OCI-LY7 (cell line): ENCODE data around the gene OR7C2. TPM values are rescaled to one million over a fixed set of nuclear protein-coding genes. Genes with fewer than 3 reads are reported as not detected.

Experiments used
- BruUV-seq: library from RNA; stranded (reverse); fragments of 400-500 nt; replicated peaks from 2 replicates; lab custom pipeline; 2021; lab: Mats Ljungman, UMichigan
- CTCF ChIA-PET: fragments of 300-600 bp; sonication (Branson Sonifier 250); formaldehyde crosslinking; loops from one replicate; lab custom pipeline; 2022; ENCODE audit warnings: antibody characterized with exemption; ENCODE audit not compliant: unreplicated experiment; lab: Charles Lee
- POLR2A ChIA-PET: fragments of 300-600 bp; sonication (Branson Sonifier 250); formaldehyde crosslinking; loops from one replicate; lab custom pipeline; 2022; ENCODE audit warnings: antibody characterized with exemption; lab: Charles Lee
- DNase-seq: peaks from one replicate; pipeline ENCODE4 v3.0.0-alpha.2; 2015; ENCODE audit warnings: low spot score
- H2AFZ ChIP-seq: fragments of 200-600 bp; sonication (generic), shearing (Covaris generic); 2 replicates; pipeline ENCODE4 v1.6.1; 2014; ENCODE audit warnings: mild to moderate bottlenecking, antibody characterized with exemption, low read length, moderate library complexity
- H3K27ac ChIP-seq: fragments of 200-600 bp; sonication (generic); 2 replicates; pipeline ENCODE4 v1.5.1; 2014; ENCODE audit warnings: mixed run types, low read depth, mild to moderate bottlenecking, moderate library complexity, low read length, inconsistent platforms; ENCODE audit not compliant: poor library complexity, severe bottlenecking
- H3K36me3 ChIP-seq: fragments of 200-600 bp; sonication (generic); 2 replicates; pipeline ENCODE4 v1.6.1; 2014; ENCODE audit warnings: mild to moderate bottlenecking, antibody characterized with exemption, low read length, moderate library complexity, mixed read lengths; ENCODE audit not compliant: insufficient read depth
- H3K4me1 ChIP-seq: fragments of 200-600 bp; sonication (generic); 2 replicates; pipeline ENCODE4 v1.5.1; 2014; ENCODE audit warnings: mild to moderate bottlenecking, low read length; ENCODE audit not compliant: insufficient read depth, poor library complexity, severe bottlenecking
- H3K4me2 ChIP-seq: fragments of 200-600 bp; sonication (generic); 2 replicates; pipeline ENCODE4 v1.6.1; 2014; ENCODE audit warnings: mild to moderate bottlenecking, low read length
- H3K4me3 ChIP-seq: fragments of 200-600 bp; sonication (generic); 2 replicates; pipeline ENCODE4 v1.5.1; 2014; ENCODE audit warnings: mild to moderate bottlenecking, low read depth, low read length; ENCODE audit not compliant: poor library complexity, severe bottlenecking
- H3K79me2 ChIP-seq: fragments of 200-600 bp; sonication (generic); 2 replicates; pipeline ENCODE4 v1.6.1; 2016; ENCODE audit warnings: low read depth, mild to moderate bottlenecking, low read length, moderate library complexity, mixed read lengths; ENCODE audit not compliant: insufficient read depth
- H3K9me2 ChIP-seq: fragments of 200-600 bp; sonication (generic); 2 replicates; pipeline ENCODE4 v1.6.1; 2016; ENCODE audit warnings: mild to moderate bottlenecking, low read length, mixed read lengths; ENCODE audit not compliant: insufficient read depth
- H3K9me3 ChIP-seq: fragments of 200-600 bp; sonication (generic); 2 replicates; pipeline ENCODE4 v1.6.1; 2014; ENCODE audit warnings: mild to moderate bottlenecking, mixed run types, low read length, mixed read lengths
- H4K20me1 ChIP-seq: fragments of 200-600 bp; sonication (generic); 2 replicates; pipeline ENCODE4 v1.6.1; 2014; ENCODE audit warnings: mild to moderate bottlenecking, antibody characterized with exemption, low read length, moderate library complexity, mixed read lengths; ENCODE audit not compliant: insufficient read depth
- EZH2phosphoT487 ChIP-seq: fragments of 200-600 bp; sonication (generic); IDR thresholded peaks from 2 replicates; pipeline ENCODE4 v1.6.1; 2018; ENCODE audit warnings: low read depth, borderline replicate concordance, mild to moderate bottlenecking, mixed run types, antibody characterized with exemption, low read length, moderate library complexity, mixed read lengths
- intact Hi-C: fragments of 100-400 bp; cut with micrococcal nuclease; formaldehyde crosslinking; loops from one replicate; pipeline ENCODE4 v1.10.0; 2022; ENCODE audit not compliant: unreplicated experiment
- total RNA-seq, 2 experiments: library from RNA; depleted of rRNA in 1 of 2; stranded (reverse); fragments of >200 nt in 1 of 2; shearing (Covaris generic) in 1 of 2; gene quantifications; 2 replicates each; pipeline ENCODE4 v1.2.3, GENCODE V29; 2014 to 2022
- TF ChIP-seq, protein P1 (sequence below): fragments of 200-600 bp; sonication (generic); conservative IDR thresholded peaks from 2 replicates; pipeline ENCODE4 v1.5.1; 2014; ENCODE audit warnings: mild to moderate bottlenecking, antibody characterized with exemption, low read length, moderate library complexity, mixed read lengths

Gene OR7C2
- total RNA-seq, 2 experiments from 2014 or later = not detected

DNA sequence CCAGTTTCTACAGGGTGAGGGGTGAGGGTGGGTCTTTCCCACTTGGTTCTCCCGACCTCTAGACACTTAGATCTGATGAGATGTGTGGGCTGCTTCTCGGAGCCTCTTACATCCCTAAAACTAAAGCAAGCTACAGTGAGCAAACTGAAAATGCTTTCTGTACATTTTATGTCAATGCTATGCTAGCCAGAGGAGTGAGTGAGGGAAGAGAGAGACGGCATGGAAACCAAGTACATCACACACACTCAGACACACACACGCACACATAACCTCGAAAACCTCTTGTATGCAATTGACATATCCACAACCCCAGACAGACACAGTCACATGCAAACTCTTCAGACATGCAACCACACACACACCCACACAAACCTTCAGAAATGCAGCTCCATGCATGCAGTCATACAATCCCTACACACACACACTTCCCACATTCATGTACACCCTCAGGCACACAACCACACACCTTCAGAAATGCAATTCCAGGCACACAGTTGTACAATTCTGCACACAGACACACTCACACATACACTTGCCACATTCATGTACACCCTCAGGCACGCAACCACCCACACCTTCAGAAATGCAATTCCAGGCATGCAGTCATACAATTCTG, 37.0 kb downstream of the OR7C2 start:
- Histone ChIP-seq H3K9me3 (no peaks in the 10 kb centered on the region), H2AFZ (no peak overlapping the region), H3K4me3 (no peak overlapping the region), H3K4me1 (no peaks in the 10 kb centered on the region), H3K79me2 (no peaks in the 10 kb centered on the region), H3K27ac (no peak overlapping the region), H4K20me1 (no peaks in the 10 kb centered on the region), H3K4me2 (no peak overlapping the region), H3K9me2 (no peaks in the 10 kb centered on the region), H3K36me3 (no peaks in the 10 kb centered on the region)
- DNase-seq = no peak
- BruUV-seq = no TSS peak
- TF ChIP-seq, protein P1, sequence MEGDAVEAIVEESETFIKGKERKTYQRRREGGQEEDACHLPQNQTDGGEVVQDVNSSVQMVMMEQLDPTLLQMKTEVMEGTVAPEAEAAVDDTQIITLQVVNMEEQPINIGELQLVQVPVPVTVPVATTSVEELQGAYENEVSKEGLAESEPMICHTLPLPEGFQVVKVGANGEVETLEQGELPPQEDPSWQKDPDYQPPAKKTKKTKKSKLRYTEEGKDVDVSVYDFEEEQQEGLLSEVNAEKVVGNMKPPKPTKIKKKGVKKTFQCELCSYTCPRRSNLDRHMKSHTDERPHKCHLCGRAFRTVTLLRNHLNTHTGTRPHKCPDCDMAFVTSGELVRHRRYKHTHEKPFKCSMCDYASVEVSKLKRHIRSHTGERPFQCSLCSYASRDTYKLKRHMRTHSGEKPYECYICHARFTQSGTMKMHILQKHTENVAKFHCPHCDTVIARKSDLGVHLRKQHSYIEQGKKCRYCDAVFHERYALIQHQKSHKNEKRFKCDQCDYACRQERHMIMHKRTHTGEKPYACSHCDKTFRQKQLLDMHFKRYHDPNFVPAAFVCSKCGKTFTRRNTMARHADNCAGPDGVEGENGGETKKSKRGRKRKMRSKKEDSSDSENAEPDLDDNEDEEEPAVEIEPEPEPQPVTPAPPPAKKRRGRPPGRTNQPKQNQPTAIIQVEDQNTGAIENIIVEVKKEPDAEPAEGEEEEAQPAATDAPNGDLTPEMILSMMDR = no peak
- TF ChIP-seq EZH2phosphoT487 = no peak
- CTCF ChIA-PET = no interaction called here
- intact Hi-C loops = no loop called here
- POLR2A ChIA-PET = no interaction called here

DNA sequence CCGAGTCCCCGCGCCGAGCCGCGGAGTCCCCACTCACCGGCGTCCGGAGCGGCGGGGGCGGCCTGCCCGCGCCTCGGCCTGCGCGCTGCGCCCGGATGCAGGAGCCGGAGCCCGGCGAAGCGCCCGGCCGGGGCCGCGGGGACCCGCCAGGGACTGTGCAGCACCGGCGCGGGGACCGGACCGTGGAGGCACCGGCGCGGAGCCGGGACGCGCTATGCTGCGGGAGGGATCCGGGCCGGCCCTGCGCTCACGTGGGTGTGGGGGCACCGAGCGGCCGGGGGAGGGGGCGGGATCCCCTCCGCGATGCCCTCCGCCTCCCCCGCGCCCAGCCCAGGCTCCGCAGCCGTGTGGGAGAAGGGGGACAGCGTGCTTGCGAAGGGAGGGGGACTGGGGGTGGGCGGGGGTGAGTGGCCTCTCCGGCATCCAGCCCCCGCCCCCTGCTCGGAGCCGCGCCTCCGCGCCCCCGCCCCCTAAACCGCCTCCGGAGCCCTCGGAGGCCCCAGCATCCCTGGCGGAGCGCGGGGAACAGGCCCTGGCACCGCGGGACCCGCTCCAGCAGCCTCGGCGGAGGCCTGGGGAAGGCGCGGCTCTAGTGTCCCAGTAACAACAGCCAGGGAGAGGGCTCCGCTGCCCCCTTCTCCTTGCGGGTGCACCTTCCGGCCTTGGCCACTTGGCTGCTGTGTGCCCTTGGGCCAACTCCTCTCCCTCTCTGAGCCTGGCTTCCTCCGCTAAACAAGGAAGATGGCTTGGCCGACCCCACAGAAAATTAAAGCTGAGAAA, 38.4 kb downstream of the OR7C2 start, which contains the start of gene SLC1A6:
TSS of gene SLC1A6 (minus strand) at position 389 of the 780 bp plus-strand sequence. CDS start 6,954 bp downstream, outside the sequence.
- H4K20me1 ChIP-seq = no peaks in the 10 kb centered on the region
- no peak for TF ChIP-seq EZH2phosphoT487
- TF ChIP-seq, protein P1 = no peak
- H2AFZ ChIP-seq = no peak within 1 kb of the TSS
- BruUV-seq = no TSS peak
- H3K4me1 ChIP-seq = no peaks in the 10 kb centered on the region
- H3K27ac ChIP-seq = no peak within 1 kb of the TSS
- no peaks in the 10 kb centered on the region for H3K9me3 ChIP-seq
- no peaks in the 10 kb centered on the region for H3K36me3 ChIP-seq
- no peaks in the 10 kb centered on the region for H3K9me2 ChIP-seq
- H3K4me2 ChIP-seq = no peak within 1 kb of the TSS
- no peak within 1 kb of the TSS for H3K4me3 ChIP-seq
- H3K79me2 ChIP-seq = no peaks in the 10 kb centered on the region
- CTCF ChIA-PET = no interaction called here
- intact Hi-C loops = no loop called here
- POLR2A ChIA-PET = no interaction called here
- DNase-seq = no peak

DNA sequence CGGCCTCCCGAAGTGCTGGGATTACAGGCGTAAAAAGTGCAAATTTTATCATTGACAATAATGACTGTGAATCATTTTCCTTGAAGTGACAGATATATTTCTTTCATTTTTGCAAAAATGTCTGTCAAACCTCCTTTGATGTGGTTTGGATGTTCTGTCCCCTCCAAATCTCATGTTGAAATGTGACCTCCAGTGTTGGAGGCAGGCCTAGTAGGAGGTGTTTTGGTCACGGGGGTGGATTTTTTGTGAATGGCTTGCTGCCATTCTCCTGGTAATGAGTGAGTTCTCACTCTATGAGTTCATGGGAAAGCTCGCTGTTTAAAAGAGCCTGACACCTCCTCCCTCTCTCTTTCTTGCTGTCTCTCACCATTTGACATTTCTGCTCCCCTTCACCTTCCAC, 43.8 kb downstream of the OR7C2 start:
- BruUV-seq = no TSS peak
- no peak overlapping the region for H2AFZ ChIP-seq
- TF ChIP-seq, protein P1 = no peak
- TF ChIP-seq EZH2phosphoT487 = no peak
- POLR2A ChIA-PET = no interaction called here
- DNase-seq = no peak
- H3K4me2 ChIP-seq = no peak overlapping the region
- H3K4me1 ChIP-seq = no peaks in the 10 kb centered on the region
- CTCF ChIA-PET = no interaction called here
- no peaks in the 10 kb centered on the region for H4K20me1 ChIP-seq
- intact Hi-C loops = no loop called here
- H3K36me3 ChIP-seq = no peaks in the 10 kb centered on the region
- no peaks in the 10 kb centered on the region for H3K79me2 ChIP-seq
- no peak overlapping the region for H3K4me3 ChIP-seq
- H3K9me3 ChIP-seq = no peaks in the 10 kb centered on the region
- no peak overlapping the region for H3K27ac ChIP-seq
- H3K9me2 ChIP-seq = no peaks in the 10 kb centered on the region
